GM18526 (cell line): ENCODE results near the gene ADRA1B.

ENCODE experiments used
- POLR2A ChIP-seq: IDR thresholded peaks from 3 replicates; pipeline ENCODE4 v1.6.1; 2011; ENCODE audit not compliant: insufficient read length; ENCODE audit errors: extremely low read depth

Gene ADRA1B

DNA sequence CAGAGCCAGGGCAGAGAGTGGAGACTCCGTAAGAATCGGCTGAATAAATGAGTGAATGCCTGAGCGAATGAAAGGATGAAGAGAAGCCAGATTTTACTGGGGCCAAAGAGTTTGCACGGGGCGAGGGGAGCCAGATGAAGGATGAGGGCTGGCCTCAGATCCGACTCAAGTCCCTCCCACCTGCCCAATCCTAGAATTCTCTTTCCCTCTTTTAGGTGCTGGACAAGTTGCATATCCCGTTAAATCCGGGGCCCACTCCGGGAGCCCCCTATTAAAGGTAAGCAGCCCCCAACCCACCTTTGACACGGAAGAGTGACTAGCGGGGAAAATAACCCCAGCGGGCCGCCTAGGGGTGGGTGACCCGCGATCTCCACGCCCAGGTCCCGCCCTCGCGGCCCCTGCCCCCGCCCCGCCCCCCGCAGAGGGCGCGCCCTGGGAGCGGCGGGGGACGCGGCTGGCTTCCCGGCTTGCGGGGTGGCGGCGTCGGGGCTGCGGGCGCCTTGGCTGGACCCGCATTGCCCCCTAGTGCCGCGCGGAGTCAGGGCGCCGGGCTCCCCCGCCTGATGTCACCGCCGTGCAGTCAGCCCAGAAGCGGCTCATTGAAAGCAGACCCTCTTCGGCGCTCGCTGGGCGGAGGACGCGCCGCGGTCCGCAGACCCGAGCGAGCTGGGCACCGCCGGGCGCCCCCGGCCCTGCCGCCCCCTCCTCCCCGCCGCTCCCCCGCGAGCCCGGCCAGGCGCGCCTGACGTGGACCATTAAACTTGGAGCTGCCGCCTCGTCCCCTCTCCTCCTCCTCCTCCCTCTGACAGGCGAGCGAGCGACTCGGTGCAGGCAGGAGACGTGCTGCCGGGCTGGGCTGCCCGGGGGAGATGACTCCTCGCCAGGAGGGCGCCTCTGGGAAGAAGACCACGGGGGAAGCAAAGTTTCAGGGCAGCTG, at the start of gene ADRA1B:
Gene ADRA1B, plus strand, starts transcription at position 579 of the 937 bp plus-strand sequence. CDS start 424 bp downstream, outside the sequence.
- no peak for TF ChIP-seq POLR2A

DNA sequence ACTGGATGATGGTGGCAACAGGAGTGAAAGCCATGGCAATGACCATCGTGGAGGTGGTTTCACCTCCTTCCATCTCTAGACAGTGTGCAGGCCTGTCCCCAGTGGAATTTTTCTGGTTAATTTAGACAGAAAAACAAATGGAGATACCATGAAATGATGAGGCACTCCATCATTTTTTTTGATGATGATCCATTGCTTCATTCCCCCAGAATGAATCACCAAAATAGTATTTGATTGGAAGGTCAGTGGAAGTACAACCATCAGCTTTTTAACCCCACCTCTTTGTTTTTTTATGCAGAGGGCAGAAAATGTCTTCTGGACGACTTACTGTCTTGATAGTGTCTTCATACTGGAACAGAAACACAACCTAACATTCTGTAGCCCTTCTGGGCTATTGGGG, 42.6 kb upstream of the ADRA1B start:
- no peak for TF ChIP-seq POLR2A

DNA sequence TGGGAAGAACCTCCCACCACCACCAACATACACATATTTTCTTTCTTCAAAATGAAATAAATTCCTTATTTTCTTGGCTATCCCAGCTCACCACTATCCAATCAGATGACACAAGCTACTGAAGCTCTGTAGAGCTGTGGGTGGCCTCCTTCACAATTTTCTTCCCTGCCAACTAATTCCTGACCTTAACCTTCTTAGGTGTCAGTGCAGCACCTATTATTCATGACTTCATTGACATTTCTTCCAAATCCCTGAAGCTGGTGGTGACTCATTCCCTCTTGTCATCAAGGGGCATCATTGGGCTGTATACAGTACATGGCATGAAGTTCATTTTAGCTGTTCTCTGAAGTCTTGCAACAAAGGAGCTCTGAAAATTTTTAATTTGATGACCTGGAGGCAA, 42.0 kb upstream of the ADRA1B start:
- no peak for TF ChIP-seq POLR2A

DNA sequence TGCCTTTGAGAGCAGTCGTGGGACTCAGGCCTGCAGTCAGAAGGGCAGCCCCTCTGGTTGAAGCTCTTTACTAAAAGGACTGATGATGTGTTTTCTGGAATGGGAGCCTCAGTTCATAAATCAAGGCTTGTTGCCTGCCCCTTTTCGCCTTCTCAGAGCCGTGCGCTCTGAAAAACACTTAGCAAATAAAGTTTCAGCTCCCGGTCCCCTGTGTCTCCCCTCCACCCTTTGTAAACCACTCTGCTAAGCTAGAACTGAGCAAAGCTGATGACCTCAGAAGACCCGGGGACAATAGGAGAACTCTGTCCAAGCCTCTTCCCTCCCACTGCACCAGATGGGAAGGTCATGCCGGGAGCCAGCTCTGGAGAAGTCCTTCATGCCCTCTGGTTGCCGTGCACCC, 39.3 kb upstream of the ADRA1B start:
- TF ChIP-seq POLR2A: no peak

DNA sequence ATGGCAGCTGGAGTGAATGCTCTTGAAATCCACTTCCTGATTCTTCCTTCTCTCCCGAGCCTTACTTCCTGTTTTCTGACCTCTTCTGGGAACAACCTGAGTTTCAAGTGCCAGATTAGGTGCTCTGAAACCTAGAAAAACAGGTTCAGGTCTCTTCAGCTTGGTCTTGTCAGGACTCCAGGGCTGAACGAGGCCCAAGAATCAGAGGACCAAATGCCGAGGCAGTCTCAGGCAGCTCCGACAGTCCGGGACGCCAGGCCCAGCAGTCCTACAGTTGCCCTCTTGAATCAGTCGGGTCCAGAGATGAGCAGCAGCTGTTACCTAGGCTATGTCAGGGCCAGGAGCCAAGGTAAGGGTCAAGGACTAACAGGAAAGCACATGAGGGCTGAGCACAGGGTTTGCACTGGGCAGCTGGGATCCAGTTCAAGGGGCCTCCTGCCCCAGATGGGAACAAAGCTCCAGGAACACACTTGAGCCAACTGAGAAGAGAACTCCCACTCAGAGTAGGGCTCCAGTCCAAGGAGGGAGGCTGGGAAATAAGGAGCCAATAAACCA, 38.3 kb upstream of the ADRA1B start:
- no peak for TF ChIP-seq POLR2A

DNA sequence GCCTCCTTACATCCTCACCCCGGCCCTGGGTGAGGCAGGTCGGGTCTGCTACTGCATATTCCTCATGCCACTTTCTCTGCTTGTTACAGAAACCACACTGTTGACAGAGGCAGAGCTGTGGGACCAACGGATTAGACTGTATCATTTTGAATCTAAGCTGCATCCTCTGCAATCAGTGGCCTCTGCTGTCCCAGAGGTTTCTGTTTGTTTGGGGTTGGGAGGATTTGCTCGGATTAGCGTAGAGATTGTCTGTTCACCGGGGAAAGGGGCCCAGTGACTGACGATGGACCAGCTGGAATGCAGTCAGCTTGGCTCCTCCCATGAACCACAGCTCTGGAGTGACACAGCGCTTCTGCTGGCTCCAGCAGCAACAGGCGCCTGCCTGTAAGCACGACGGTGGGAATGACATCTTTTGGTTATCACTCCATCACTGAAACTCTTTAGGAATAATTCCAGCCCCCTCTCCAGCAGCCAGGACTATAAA, 37.3 kb upstream of the ADRA1B start:
- TF ChIP-seq POLR2A: no peak

DNA sequence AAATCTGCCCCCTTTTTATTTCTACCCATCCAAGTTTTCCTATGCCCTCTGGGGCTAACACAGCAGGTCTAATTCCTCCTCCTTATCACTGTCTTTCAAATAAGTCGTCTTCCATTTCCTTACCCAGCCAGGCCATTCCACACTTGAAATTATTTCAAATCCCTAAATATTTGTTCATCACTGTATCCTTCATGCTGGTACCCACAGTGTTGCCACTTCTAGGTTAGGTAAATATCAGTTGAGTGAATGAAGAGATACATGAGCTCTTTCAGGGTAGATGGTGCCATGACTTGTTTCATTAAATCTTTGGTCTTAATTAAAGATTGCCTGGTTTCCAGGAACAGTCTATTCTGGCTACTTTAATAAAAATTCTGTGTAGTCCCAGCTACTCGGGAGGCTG, 35.6 kb upstream of the ADRA1B start:
- no peak for TF ChIP-seq POLR2A

DNA sequence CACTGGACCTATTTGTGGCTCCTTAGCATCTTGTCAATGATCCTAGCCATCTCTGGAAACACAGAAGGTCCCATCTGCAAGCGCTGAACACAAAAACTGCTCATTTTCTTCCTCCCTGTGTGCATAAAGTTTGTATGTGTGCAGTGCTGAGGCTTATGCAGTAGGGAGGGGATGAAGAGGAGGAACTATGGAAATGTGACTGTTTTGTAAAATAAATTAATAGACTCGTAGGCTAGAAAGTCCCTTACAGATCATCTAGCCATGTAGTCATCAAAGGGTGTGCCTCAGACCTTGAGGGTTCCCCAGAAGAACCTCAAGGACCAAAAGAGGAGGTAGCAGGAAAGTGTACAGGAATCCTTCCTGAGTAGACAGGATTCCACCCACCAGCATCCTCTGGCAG, 34.3 kb upstream of the ADRA1B start:
- TF ChIP-seq POLR2A: no peak

DNA sequence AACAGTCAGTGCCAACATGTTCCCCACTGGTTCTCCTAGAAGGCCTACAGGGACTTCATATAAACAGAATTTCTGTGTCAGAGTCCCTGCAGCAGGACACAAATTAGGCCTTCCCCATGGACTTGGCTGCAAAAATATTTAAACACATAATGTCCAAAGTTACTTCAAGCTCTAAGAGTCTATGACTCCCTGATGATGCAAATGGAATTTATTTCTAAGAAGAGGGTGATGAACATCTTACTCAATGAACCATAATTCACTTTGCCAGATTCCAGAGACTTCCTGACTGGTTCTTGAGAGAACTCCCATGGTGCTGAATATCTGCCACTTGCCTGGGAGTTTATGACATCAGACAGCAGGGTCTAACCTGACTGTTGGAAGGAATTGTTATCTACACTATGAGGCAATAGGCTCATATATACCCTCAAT, 32.7 kb upstream of the ADRA1B start:
- TF ChIP-seq POLR2A: no peak

DNA sequence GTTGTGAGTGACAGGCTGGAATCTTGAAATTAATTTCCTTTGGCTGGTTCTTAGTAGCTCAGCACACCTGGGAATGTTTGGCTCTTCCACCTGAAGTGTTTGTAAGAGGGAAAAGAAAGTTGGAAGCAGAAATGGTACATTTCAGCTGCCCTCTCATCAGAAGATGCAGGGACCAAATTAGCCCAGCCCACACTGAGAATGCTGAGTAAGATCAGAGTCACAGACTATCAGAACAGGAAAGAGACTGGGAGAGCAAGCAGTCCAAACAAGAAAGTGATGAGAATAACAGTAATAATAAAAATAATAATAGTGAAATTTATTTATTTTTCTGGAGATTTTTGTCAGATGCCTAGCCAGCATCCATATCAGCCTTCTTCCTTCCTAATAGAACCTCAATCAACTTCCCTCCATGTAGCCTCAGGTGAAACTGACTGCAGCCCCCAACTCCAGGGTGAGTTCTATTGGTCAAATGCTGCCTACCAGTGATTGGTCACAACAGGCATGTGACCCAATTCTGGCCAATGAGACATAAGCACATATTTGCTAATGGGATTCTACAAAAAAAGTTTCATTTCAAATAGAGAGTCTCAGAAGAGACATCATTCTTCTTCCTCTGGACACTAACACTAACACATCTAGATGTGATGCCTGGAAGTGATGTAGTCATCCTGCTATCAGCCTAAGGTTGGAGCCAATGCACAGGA, 31.2 kb upstream of the ADRA1B start:
- no peak for TF ChIP-seq POLR2A

DNA sequence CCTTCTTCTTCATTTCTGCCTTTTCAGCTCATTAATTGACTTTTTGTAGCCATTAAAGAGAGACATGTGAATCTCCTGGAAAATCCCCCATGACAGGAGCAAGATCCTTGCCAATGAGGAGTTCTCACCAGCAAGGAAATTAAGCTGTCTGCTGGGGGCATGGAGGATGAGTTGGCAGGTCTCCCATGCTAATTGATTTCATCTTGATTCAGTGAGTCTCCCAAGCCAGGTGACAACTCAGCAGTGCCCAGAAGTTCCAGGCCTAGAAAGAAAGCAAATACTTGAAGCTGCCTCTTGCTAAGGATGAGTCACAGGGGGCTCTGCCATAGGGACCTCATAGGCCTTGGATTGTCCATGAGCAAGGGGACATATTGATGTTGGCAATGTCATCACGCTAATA, 30.0 kb upstream of the ADRA1B start:
- no peak for TF ChIP-seq POLR2A

DNA sequence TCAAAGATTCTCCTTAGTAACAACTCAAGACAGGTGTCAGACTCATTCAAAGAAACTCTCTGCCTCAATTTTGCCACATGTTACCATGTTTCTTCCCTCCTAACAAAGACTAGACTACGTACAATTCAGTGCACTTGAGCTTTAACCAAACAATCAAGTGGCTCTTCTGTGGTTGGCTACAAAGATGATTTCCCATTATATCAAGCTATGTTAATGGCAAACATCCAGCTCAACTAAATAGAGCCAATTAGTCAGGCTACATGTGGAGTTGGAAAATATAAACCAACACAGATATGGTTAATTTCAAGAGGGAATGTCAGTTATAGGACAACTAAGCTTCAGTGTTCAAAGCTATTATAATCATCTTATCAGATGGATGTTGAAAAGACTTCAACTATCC, 29.2 kb upstream of the ADRA1B start:
- TF ChIP-seq POLR2A: no peak

DNA sequence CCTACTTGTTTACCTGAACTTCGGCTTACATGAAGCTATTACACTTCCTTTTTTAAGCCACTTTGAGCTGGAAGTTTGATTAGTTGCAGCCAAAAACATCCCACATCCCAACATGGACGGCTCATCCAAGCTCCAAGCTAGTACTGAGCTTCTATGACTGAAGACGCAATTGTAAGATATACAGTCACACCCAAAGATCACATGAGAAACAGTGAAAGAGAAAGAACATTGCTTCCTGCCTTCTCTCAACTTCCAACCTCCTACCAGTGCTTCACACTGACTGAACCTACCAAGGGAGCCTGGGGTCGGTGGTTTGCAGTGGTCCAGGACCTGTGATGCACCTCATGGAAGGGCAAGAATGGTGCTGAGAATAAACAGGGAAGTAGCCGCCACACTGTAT, 27.4 kb upstream of the ADRA1B start:
- TF ChIP-seq POLR2A: no peak

DNA sequence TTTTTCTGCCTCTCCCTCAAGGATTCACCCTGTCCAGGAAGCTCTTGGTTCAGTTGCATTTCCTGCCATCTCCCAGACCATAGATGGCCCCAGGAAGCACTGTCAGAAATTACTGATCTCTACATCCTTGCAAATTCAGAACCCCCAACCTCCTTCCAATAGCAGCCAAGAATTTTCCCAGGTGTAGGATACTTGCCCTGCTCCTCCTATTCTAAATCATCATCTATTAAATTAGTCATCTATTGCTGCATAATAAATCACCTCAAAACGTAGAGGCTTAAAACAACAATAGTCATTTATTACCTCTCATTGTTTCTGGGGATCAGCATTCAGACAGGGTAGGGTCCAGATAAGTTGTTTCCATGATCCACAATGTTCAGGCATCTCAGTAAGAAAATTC, 26.1 kb upstream of the ADRA1B start:
- TF ChIP-seq POLR2A: no peak

DNA sequence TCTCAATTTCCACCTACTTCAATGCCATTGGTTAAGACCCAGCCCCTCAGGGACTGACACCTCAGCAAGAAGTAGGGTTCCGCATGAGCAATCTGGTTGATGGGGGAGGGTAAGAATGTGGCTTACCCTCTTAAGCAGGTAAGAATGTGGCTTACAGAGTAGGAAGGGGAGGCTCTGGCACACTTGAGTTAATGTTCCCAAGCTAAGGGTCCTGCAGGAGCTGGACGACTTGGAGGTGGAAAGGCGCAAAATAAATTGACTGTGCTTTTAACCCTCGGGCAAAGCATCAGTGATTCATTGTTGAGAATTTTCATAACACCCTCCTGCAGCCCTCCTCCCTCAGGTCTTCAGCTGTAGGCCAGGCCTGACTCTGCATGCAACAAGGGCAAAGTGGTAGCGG, 24.9 kb upstream of the ADRA1B start:
- TF ChIP-seq POLR2A: no peak
